Body of pancreas (tissue), 4 donors: ENCODE data around the gene NINL. TPM values are rescaled to one million over a fixed set of nuclear protein-coding genes. Genes with fewer than 3 reads are reported as not detected.
"Not testable (repeated sequence)": the region's sequence is repeated elsewhere in the genome, so short reads cannot be mapped to it uniquely, and the experiment has no call there.

Experiments used
- ATAC-seq: fragments of 150-250 bp; one replicate; pipeline ENCODE4 v1.9.1; 2016
- DNase-seq, 4 donors: peaks; one replicate each; pipeline ENCODE4 v3.0.0-alpha.2; 2019
- H3K27ac ChIP-seq, 4 donors: fragments of 200-600 bp; sonication (generic); 1 replicate in 3 of 4; 2 replicates in 1 of 4; pipeline versions ENCODE4 v1.5.1 to v1.6.1; 2016 to 2019; ENCODE audit warnings: mild to moderate bottlenecking in 1 of 4, mixed read lengths in 1 of 4, moderate library complexity in 1 of 4
- H3K27me3 ChIP-seq, 2 donors: fragments of 200-600 bp; sonication (generic); one replicate each; pipeline ENCODE4 v1.6.0; 2016; ENCODE audit warnings: mild to moderate bottlenecking in 1 of 2
- H3K36me3 ChIP-seq, 2 donors: fragments of 200-600 bp; sonication (generic); replicated peaks in 1 of 2; 2 replicates each; pipeline ENCODE4 v1.5.1; 2016; ENCODE audit warnings: low read depth in 2 of 2; ENCODE audit not compliant: insufficient read depth in 1 of 2
- H3K4me1 ChIP-seq: fragments of 200-600 bp; sonication (generic); one replicate; pipeline ENCODE4 v1.6.0; 2016
- H3K4me3 ChIP-seq, 2 donors: fragments of 200-600 bp; sonication (generic); 1 replicate in 1 of 2; 2 replicates in 1 of 2; pipeline ENCODE4 v1.5.1; 2016 to 2019
- H3K9me3 ChIP-seq, 3 donors: fragments of 200-600 bp; sonication (generic); 1 replicate in 2 of 3; 2 replicates in 1 of 3; pipeline ENCODE4 v1.5.1; 2016
- CTCF ChIP-seq, 7 experiments: fragments of 450-650 bp in 4 of 7; fragments of 200-600 bp in 3 of 7; sonication (generic) in 3 of 7; IDR thresholded peaks; one replicate each; pipeline ENCODE4 v1.5.1; 2016 to 2019; ENCODE audit warnings: antibody characterized with exemption in 7 of 7
- POLR2A ChIP-seq, 3 donors: fragments of 450-650 bp; IDR thresholded peaks; one replicate each; pipeline ENCODE4 v1.6.1; 2016; ENCODE audit warnings: antibody characterized with exemption in 3 of 3, mild to moderate bottlenecking in 2 of 3
- WGBS, 2 donors: methylation state at CpG; one replicate each; pipeline ENCODE4 v1.1.5; 2017; 5-methylcytosine and 5-hydroxymethylcytosine counted together
- intact Hi-C: fragments of 100-400 bp; cut with DNase I; formaldehyde crosslinking; loops from one replicate; pipeline ENCODE4 v1.15.1; 2023
- total RNA-seq, 2 donors: library from RNA; depleted of rRNA; stranded (reverse); fragments of >200 nt; gene quantifications; one replicate each; pipeline ENCODE4 v1.1.0, GENCODE V29; 2016

The NINL gene
- total RNA-seq, 2 donors from 2014 or later = 6.7 to 34.9 TPM

- TF ChIP-seq POLR2A (IDR thresholded peaks at IDR 0.05) = no peak
- TF ChIP-seq CTCF (IDR thresholded peaks at IDR 0.05) = no peak
- DNase-seq (no peak), ATAC-seq (no peak)
- no peak overlapping the region for H3K27ac ChIP-seq
- H3K4me1 ChIP-seq = peaks cover 13% of the 10 kb centered on the region
- WGBS, 2 donors = 82 to 83% methylated on average over 11 of the region's 11 CpGs
- no peaks in the 10 kb centered on the region for H3K36me3 ChIP-seq
- no peak overlapping the region for H3K4me3 ChIP-seq
- H3K27me3 ChIP-seq = no peaks in the 10 kb centered on the region
- no peaks in the 10 kb centered on the region for H3K9me3 ChIP-seq
- intact Hi-C loops = no loop called here
These were observed 1.5 kb upstream of the NINL start for GRCh38 chr20:25586877-25587276.

GRCh38 chr20:25583607-25584006 is 1.7 kb downstream of the NINL start:
- H3K27ac ChIP-seq, H3K4me3 ChIP-seq, H3K27me3 ChIP-seq, H3K9me3 ChIP-seq, ATAC-seq, H3K36me3 ChIP-seq, DNase-seq, intact Hi-C loops: not testable (repeated sequence)
- WGBS, 2 donors = 82 to 85% methylated on average over 7 of the region's 7 CpGs
- peaks cover 21% of the 10 kb centered on the region for H3K4me1 ChIP-seq

GRCh38 chr20:25580711-25581110 is 4.6 kb downstream of the NINL start:
- no peak for ATAC-seq
- Histone ChIP-seq H3K27ac (no peak overlapping the region), H3K36me3 (no peaks in the 10 kb centered on the region), H3K9me3 (no peaks in the 10 kb centered on the region), H3K4me1 (peaks cover 21% of the 10 kb centered on the region), H3K4me3 (no peak overlapping the region), H3K27me3 (no peaks in the 10 kb centered on the region)
- intact Hi-C loops = no loop called here
- WGBS, 2 donors = 23 to 31% methylated on average over 4 of the region's 4 CpGs
- peak in 1 of 4 donors; percentile 18 for DNase-seq
- TF ChIP-seq POLR2A (IDR thresholded peaks at IDR 0.05) (no peak), CTCF (IDR thresholded peaks at IDR 0.05) (no peak)

- Histone ChIP-seq H3K4me1 (peaks cover 15% of the 10 kb centered on the region), H3K27ac (no peak overlapping the region), H3K4me3 (no peak overlapping the region), H3K27me3 (no peaks in the 10 kb centered on the region), H3K9me3 (no peaks in the 10 kb centered on the region), H3K36me3 (no peaks in the 10 kb centered on the region)
- ATAC-seq (no peak), DNase-seq (no peak)
- no peak for TF ChIP-seq CTCF (IDR thresholded peaks at IDR 0.05)
- TF ChIP-seq POLR2A (IDR thresholded peaks at IDR 0.05) = no peak
- 72 to 84% methylated on average over 8 to 11 of the region's 11 CpGs for WGBS, 2 donors
- intact Hi-C loops = no loop called here
These were observed 6.1 kb downstream of the NINL start for GRCh38 chr20:25579081-25579770.

- ATAC-seq (no peak), DNase-seq (no peak)
- intact Hi-C loops = no loop called here
- H3K4me1 ChIP-seq = peaks cover 8% of the 10 kb centered on the region
- H3K27ac ChIP-seq = no peak overlapping the region
- no peaks in the 10 kb centered on the region for H3K9me3 ChIP-seq
- no peaks in the 10 kb centered on the region for H3K27me3 ChIP-seq
- TF ChIP-seq CTCF (IDR thresholded peaks at IDR 0.05) (no peak), POLR2A (IDR thresholded peaks at IDR 0.05) (no peak)
- WGBS, 2 donors = 66 to 68% methylated on average over 8 to 16 of the region's 16 CpGs
- H3K4me3 ChIP-seq = no peak overlapping the region
- no peaks in the 10 kb centered on the region for H3K36me3 ChIP-seq
These were observed 8.4 kb downstream of the NINL start for GRCh38 chr20:25576783-25577530.
